GOT3 (cell line): ENCODE measurements around the gene KIAA0232.
"Not testable (repeated sequence)": the region's sequence is repeated elsewhere in the genome, so short reads cannot be mapped to it uniquely, and the experiment has no call there.

ENCODE experiments used
- DNase-seq: peaks from one replicate; lab custom pipeline; 2025; ENCODE audit warnings: mixed read lengths; lab: John Stamatoyannopoulos, UW

KIAA0232 gene

DNA sequence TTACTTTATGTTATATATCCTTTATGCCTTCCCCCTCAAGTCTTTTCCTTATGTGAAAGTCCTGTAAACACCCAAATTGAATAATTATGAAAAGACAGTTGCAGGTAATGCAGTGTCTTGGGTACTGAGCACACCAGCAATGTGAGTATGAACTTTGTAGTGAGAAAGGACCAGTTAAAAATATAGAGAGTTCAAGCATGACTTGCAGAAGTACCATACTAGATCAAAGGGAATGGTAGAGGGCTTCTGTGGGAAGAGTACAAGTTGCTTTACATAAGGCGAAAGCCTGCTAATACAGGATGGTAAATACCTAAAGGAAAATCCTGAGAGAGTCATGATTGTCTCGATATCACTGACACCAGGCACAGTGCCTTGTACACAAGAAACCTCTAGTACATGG lies 25.7 kb downstream of the KIAA0232 start:
- DNase-seq, result no peak

DNA sequence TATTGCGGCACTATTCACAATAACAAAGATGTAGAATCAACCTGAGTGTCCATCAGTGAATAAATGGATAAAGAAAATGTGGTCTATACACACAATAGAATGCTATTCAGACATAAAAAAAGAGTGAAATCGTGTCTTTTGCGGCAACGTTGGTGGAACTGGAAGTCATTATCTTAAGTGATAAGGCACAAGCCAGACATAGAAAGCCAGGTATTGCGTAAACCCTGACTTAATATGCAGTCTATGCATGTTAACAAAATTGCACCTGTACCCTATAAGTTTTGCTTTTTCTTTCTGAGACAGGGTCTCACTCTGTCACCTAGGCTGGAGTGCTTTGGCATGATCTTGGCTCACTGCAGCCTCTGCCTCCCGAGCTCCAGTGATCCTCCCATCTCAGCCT lies 28.6 kb downstream of the KIAA0232 start:
- DNase-seq, result no peak

GRCh38 chr4:6812766-6813165 lies 30.2 kb downstream of the KIAA0232 start:
- DNase-seq, result no peak

DNA sequence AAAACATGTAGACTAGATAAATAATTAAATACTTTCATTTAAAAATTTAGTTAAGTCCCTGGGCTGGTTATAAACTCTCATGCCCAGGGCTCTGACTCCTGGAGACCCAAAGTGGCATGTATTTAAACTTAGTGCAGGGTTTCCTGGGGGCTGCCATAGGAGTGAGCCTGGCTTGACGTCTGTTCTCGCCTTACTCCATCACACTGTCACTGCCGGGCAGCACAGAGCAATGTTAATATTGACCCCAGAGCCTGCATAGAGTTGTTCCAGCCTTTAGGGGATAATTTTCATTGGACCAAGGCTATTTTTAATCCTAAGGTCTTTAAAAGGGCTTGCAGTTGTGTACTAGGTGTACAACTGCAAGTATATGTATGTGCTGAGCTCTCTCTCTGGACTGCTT lies 31.2 kb downstream of the KIAA0232 start:
- DNase-seq, result no peak

DNA sequence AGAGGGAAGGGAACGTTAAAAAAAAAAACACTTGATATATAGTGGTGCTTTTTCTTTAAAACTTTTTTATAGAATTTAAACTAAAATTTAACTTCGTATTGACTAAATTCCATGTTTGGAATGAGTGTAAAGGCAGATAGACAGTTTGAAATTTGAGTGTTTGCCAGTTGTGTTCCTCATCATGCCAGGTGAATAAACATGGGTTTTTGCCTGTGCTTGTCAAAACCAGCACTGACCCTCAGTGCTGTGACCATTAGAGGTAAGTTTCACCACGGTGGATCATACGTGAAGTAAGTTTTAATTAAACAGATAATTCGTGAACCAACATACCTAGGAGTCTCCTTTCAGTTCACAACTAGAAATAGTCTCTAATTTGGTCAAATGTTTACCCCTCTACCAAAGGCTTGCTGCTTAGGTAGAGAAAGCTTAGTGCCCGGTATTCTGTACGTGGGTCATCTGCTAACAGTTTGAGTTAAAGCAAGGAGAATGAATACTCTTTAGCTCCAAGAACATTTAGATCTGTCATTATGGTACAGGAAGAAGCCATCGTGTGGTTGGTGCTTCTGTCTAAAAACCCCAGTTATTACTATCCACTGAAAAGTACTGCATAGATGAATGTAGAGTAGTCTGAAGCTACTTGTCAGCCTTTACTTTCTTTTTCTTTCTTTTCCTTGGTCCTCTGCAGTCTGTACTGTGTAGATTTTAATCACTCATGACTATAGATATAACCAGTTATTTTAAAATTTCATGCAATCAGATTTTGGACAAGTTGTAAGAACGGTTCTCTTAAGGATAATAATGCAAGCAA lies 32.7 kb downstream of the KIAA0232 start:
- DNase-seq, result no peak

DNA sequence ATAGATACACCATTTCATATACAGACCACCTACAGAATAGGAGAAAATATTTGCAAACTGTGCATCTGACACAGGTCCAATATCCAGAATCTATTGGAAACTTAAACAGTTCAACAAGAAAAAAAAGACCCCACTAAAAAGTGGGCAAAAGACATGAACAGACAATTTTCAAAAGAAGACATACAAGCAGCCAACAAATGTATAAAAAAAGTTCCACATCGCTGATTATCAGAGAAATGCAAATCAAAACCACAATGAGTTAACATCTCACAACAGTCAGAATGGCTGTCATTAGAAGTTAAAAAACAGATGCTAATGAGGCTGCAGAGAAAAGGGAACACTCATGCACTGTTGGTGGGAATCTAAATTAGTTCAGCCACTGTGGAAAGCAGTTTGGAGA lies 36.8 kb downstream of the KIAA0232 start:
- no peak for DNase-seq

DNA sequence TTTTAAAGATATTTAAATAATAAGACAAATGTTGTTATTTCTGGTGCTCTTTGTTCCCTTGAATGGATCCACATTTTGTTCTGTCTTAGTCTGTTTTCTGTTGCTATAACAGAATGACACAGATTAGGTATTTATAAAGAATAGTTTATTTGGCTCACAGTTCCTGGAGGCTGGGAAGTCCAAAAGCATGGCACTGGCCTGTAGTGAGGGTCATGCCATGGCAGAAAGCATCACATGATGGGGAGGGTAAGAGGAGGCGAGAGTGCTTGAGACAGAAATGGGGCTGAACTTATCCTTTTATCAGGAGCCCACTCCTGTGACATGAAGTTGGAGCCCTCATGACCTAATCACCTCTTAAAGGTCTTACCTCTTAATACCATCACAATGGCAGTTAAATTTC lies 38.2 kb downstream of the KIAA0232 start:
- DNase-seq, result no peak

- no peak for DNase-seq
Observed at GRCh38 chr4:6824071-6824470, 41.5 kb downstream of the KIAA0232 start.

GRCh38 chr4:6824772-6825402 lies 42.4 kb downstream of the KIAA0232 start:
- DNase-seq, result no peak

GRCh38 chr4:6825403-6825802 lies 42.9 kb downstream of the KIAA0232 start:
- no peak for DNase-seq

GRCh38 chr4:6826781-6827508 lies 44.4 kb downstream of the KIAA0232 start:
- no peak for DNase-seq

- no peak for DNase-seq
Observed at GRCh38 chr4:6829086-6829485, 46.6 kb downstream of the KIAA0232 start.

GRCh38 chr4:6834867-6835266 lies 52.3 kb downstream of the KIAA0232 start:
- no peak for DNase-seq

DNA sequence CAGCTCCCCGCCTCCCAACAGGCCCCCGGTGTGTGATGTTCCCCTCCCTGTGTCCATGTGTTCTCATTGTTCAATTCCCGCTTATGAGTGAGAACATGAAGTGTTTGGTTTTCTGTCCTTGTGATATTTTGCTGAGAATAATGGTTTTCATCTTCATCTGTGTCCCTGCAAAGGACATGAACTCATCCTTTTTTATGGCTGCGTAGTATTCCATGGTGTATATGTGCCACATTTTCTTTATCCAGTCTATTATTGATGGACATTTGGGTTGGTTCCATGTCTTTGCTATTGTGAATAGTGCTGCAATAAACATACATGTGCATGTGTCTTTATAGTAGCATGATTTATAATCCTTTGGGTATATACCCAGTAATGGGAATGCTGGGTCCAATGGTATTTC lies 53.1 kb downstream of the KIAA0232 start:
- not testable (repeated sequence) for DNase-seq

- DNase-seq, result not testable (repeated sequence)
Observed at GRCh38 chr4:6837106-6837505, 54.6 kb downstream of the KIAA0232 start.

- DNase-seq, result no peak
Observed at GRCh38 chr4:6839579-6839978, 57.1 kb downstream of the KIAA0232 start.

DNA sequence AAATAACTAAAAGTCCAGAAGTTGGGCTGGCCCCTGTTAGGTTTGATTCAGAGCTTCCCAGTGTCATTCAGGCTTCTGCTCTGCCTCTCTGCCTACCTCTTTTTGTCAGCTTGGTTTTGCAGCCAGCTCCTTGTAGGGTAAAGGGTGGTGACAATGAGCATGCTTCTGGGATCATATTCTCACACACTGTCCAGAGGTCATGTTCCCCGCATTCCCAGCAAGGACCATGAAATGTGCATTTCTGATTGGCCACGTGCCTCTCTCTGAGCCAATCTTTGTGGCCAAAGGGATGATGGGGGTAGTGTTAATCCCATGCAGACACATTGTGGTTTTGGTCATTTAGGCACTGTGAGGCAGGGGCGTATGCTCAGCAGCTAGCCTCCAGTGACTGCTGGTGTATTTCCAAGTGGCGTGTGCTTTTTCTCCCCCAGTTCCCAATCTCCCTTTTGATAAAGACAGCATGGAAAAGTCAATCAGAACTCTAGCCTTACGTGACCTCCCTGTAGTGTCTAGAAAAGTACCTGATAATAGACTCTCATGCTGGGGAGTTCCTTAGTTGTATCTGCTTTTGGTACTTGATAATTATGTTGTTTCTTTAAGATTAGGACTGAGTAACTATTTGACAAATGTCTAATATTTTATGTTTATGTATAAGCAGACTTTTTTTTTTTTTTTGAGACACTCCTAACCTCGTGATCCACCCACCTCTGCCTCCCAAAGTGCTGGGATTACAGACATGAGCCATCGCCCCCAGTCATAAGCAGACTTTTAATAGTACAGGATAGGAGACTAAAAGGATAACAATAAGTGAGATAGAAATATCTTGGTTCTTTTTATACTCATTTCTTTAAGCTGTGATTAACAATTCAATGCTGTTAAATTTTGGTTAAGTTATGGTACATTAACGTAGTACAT lies 57.8 kb downstream of the KIAA0232 start:
- DNase-seq, result no peak

DNA sequence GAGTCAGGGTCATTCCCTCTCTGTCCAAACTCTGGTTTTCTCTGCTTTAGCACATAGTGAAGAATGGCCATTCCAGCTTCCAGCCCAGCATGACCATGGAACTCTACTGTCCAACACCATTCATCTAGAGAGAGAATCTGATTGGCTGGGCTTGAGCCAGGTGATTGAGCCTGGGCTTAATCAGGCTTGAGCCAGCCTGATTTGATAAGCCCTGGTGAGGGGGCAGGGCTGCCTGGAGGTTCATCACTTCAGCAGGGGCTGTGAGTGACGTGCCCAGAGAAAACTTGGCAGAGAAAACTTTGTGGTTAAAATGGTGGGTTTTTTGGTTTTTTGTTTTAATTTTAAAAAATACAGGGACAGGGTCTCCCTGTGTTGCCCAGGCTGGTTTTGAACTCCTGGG lies 62.5 kb downstream of the KIAA0232 start:
- DNase-seq, result no peak

GRCh38 chr4:6845574-6845973 lies 63.0 kb downstream of the KIAA0232 start:
- DNase-seq, result no peak

DNA sequence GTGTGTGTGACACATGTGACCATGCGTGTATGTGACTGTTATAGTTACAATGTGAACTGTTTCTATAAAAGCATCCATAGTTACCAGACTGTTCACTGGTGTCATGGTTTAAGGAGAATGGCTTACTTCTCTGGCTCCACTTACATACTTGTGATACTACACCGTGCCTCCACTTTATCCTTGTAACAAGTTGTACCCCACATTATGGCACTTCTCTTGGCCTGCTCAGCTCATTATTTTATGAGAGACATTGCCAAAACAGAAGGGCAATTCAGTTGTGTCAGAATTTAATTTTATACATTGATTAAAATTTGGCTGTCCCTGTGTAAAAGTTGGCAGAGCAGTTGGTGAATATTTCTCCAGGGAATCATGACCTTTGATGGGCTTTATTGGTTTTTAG lies 64.7 kb downstream of the KIAA0232 start:
- DNase-seq, result no peak

DNA sequence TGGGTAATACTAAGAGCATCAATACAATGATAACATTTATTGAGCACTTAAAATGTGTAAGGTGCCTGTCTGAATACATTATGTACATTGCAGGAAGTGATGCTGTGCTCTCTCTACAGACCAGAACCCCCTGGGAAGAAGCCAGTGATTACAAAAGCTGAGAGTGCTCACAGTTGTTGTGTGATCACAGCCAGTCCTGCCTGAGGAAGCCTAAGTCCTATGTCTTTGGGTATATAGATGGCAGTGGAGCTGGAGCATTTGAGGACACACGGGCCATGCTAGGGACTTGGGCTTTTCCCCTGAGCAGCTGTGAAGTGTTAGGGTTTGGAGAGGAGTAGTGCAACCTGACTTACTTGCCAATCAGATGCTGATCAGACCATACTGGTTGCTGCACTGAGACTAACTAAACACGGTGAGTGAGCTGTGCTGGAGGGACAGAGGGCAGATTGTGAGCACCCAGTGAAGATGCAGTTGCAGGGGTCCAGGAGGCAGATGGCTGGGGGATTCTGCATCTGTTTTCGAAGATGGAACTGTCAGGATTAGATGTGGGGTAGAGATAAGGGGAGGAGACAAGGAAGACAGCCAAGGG lies 66.3 kb downstream of the KIAA0232 start:
- no peak for DNase-seq

GRCh38 chr4:6849691-6850090 lies 67.2 kb downstream of the KIAA0232 start:
- DNase-seq, result no peak
